ENCODE data around the gene TTC28.

GRCh38 chr22:28560046-28560742 lies 119.4 kb downstream of the TTC28 start:
- TF ChIP-seq CTCF (conservative IDR thresholded peaks at IDR 0.05; ENCODE audit: low read length) (no peak), EZH2phosphoT487 (IDR thresholded peaks at IDR 0.05; ENCODE audit: borderline replicate concordance) (no peak)

All from Loucy (cell line).